Hippocampal formation (tissue), 2 donors: ENCODE data around the gene CD96.

Experiments
- DNase-seq, 2 donors: peaks; one replicate each; lab custom pipeline; 2025; lab: John Stamatoyannopoulos, UW

The CD96 gene

GRCh38 chr3:111675846-111676210, 133.8 kb downstream of the CD96 start:
- no peak for DNase-seq

DNA sequence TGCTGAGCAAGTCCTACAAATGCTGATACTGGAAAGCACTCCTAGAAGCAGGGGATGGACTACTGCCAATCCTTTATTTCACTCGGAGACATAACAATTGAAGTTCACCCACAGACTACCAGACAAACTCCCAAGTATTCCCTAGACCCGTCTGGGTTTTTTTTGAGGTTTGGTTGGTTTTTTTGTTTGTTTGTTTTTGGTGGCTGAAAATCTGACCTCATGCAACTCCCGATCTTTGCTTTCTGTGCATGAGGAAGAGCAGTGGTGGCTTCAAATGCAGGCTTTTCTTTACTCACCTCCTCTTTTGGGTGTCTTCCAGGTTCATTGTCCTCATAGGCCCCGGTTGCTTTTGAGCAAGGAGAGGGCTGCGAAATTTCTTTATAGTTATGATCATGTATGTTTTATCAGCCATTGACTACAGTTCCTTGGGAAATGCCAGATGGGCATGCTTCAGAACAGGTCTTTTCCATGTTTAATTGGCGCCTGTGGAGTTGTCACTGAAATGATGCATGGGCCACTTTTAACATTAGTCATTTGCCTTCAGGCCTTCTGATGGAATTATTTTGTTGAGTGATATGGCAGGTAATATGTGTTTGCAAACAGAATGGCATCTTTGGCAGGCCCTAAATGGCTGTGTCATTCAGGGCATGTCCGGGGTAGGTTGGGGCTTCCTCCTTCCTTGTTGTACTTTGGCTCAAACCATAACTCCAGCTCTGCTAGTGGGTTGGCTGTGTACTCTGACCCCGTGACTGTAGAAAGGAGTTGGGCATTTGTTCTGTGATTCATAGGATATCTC, 134.4 kb downstream of the CD96 start:
- no peak for DNase-seq

DNA sequence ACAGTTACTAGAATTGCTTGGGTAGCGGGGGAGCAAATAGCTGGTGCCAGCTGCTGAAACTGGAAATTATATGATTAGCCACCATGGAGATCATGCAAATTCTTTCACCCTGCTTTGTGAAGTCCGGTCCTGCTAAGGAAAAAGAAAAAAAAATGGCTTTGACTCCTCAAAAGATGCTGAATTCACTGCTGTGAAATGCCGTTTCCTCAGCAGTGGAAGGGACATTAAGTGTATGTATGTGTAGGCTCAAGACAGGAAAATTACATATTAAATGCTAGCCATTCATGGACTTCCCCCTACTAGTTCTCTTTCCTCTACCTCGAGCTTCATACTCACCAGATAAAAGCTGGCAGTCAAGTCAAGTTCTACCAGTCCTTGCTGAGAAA, 135.0 kb downstream of the CD96 start:
- DNase-seq = no peak

DNA sequence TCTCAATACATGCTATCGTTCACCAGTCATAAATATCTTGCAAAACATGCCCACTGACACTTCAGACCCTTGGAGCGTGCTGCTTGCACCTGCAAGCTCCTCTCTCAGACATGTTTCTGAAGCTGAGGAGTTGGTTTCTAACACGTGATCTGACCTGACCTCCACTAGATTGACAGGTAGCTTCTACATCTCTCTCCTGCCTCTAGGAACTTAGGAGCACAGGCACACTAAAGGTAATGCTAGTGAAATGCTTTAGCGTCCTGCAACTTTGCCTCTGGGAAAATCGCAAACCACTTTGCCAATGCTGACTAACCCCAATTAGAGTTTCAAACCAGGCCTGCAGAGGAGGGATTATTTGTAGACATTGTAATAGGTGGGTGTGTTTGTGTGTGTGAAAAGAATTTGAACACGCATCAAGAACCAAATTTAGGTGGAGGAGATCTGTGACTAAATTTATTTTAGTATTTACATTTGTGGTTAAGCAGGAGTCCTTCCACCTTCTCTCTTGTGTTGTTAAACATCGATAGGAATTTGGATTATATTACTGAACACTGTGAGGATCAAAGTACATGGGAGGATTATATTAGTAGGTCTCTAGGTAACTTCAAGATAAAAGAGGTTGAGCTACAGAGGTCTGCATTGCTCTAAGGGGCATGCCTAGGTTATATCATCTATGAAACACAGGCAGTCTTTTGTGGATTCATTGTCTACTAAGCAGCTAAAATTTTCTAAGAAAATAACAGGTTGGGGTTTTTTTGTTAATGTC, 139.8 kb downstream of the CD96 start:
- DNase-seq = no peak

DNA sequence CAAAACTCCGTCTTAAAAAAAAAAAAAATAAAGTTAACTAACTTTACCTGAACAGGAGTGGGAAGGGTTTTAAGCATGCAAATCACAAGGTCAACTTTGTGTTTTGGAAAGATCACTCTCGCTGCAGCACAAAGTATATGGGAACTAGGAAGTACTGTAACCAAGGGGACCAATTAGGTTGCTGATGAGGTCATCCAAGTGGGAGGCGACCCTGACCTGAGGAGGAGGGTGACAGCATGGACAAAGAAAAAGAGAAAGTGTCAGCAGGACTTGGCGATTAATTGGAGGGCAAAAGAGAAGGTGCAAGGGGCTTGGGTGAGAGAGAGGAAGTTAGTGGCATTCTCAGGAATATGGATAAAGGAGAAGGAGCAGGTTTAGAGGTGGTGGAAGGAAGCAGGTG, 142.6 kb downstream of the CD96 start:
- DNase-seq = no peak

- DNase-seq = no peak
Observed at GRCh38 chr3:111688190-111688800, 146.3 kb downstream of the CD96 start.

GRCh38 chr3:111690242-111690641, 148.2 kb downstream of the CD96 start:
- no peak for DNase-seq

GRCh38 chr3:111691293-111691909, 149.4 kb downstream of the CD96 start:
- DNase-seq = peak in 1 of 2 donors; percentile 43

GRCh38 chr3:111692593-111693552, 150.9 kb downstream of the CD96 start:
- DNase-seq = no peak

GRCh38 chr3:111694471-111694870, 152.5 kb downstream of the CD96 start:
- DNase-seq = no peak

DNA sequence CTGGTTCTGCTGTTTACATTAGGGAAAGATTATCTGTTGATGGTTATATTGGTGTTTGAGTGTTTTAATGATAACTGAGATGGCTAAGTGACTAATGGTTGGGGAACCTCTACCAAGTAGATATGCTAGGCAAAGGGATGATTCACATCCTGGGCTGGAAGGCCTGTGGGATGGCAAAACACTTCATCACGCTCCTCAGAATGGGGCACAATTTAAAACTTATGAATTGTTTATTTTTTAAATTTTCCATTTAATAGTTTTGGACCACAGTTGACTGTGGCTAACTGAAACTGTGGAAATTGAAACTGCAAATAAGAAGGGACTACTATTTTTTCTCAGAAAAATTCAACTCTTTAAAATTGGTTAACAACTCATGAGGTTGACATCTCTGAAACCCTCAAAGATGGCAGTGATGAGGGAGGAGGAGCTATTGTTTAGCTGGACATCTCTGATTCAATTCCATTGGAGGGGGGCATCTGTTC, 153.7 kb downstream of the CD96 start:
- no peak for DNase-seq

- DNase-seq = no peak
Observed at GRCh38 chr3:111700054-111700453, 158.1 kb downstream of the CD96 start.

DNA sequence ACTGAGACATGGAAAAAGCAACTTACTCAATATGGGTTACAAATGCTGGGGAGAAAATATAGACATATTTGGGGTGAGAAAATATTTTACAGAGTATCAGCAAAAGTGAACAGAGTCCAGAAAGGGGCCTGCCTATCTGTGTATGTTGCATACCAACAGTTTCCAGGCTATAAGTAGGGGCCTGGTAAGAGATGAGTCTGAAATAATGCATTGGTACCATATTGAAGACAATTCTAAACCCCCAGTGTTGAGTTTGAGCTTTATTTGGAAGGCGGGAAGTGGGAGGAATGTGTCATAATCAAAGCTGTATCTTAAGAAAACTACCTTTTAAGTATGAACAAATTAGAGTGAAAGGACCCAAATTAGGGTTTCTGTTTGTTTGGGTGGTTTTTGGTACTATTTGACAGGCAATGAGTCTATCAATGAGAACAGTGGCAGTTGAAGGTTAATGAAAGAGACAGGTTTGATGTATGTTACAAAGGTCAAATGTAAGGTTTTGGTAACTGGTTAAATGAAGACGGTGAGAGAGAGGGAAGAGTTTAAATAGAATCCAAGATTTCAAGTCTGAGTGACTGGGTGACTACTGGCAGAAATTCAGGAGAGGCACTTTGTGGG, 159.4 kb downstream of the CD96 start:
- DNase-seq = no peak
